GM12878 (cell line): ENCODE measurements around the gene VIPAS39.
A peak's percentile ranks its signal among the peaks of the same experiment; 100 is the strongest.

Experiments
- CREB1 ChIP-seq: IDR thresholded peaks from 2 replicates; pipeline ENCODE4 v1.6.1; 2012; ENCODE audit warnings: low read depth, mild to moderate bottlenecking, inconsistent platforms
- EP300 ChIP-seq, 2 experiments: fragments of 150-350 bp in 1 of 2; IDR thresholded peaks; 2 replicates each; pipeline ENCODE4 v1.6.1; 2011 to 2012; ENCODE audit warnings: low read depth in 2 of 2, low read length in 2 of 2, borderline replicate concordance in 1 of 2, improper control_type of control experiment in 1 of 2, inconsistent platforms in 1 of 2; ENCODE audit not compliant: control insufficient read depth in 1 of 2
- HDAC2 ChIP-seq: fragments of 200-600 bp; sonication (generic); IDR thresholded peaks from 2 replicates; pipeline ENCODE4 v1.6.1; 2017
- NBN ChIP-seq: fragments of 450-650 bp; IDR thresholded peaks from 2 replicates; pipeline ENCODE4 v1.6.1; 2016
- NFYA ChIP-seq: IDR thresholded peaks from 2 replicates; pipeline ENCODE4 v1.6.1; 2011; ENCODE audit warnings: low read depth, mild to moderate bottlenecking, low read length, improper control_type of control experiment, borderline replicate concordance
- POLR2A ChIP-seq: IDR thresholded peaks from 2 replicates; pipeline ENCODE4 v1.6.1; 2011; ENCODE audit warnings: low read depth, mild to moderate bottlenecking, low read length
- RCOR1 ChIP-seq: conservative IDR thresholded peaks from 2 replicates; pipeline ENCODE4 v1.6.1; 2012; ENCODE audit warnings: low read depth, low read length, improper control_type of control experiment
- REST ChIP-seq: IDR thresholded peaks from 2 replicates; pipeline ENCODE4 v1.6.1; 2012; ENCODE audit warnings: mild to moderate bottlenecking, low read depth, low read length

GRCh38 chr14:77457522-77458248 lies at the start of gene VIPAS39, which contains the start of gene AHSA1:
- TF ChIP-seq HDAC2 (no peak), EP300 (IDR thresholded peaks at IDR 0.05; ENCODE audit: borderline replicate concordance in 1 of 2, control insufficient read depth in 1 of 2, low read depth in 2 of 2, low read length in 2 of 2) (no peak), REST (0 out of 2 replicates have a peak, but pooled peaks have one; percentile 23), CREB1 (peak; percentile 98), NBN (peak; percentile 93), POLR2A (peak; percentile 93), NFYA (no peak), RCOR1 (0 out of 2 replicates have a peak, but pooled peaks have one; percentile 46)
